GM12872 (cell line): ENCODE results near the gene HAUS5.

ENCODE experiments used
- TF ChIP-seq, protein P1 (sequence below): IDR thresholded peaks from 3 replicates; pipeline ENCODE4 v1.5.1; 2011; ENCODE audit warnings: low read depth, mild to moderate bottlenecking, low read length, moderate library complexity; ENCODE audit not compliant: insufficient read depth

HAUS5 gene

DNA sequence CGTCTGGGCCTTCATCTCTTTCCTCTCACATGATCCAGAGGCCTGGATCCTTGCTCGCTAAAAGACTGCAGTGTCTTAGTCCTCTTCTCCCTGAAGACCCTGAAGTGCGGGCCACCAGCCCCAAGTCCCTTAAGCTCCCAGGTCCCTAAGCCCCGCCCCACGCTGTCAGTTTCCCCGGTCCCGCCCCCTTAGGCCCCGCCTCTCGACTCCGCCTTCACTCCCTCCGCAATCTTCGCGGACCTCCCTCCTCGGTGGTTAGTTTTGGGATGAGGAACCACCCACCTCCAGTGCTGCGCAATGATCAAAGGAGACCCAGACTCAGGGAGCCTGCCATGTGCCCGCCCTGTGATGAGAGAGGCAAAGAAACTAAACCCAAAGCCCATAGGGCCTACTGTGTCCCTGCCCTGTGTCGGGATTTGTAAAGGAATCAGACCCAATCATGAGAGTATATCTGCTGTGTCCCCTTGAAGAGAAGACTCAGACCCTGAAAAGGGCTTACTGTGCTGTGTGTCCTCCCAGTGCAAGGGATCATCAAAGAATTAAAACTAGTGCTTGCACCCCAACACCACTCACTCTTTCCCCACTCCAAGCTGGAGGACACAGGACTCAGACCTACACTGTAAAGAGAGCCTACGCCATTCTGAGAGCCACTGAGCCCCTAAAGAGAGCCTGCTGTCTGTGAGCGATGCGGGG lies 32.6 kb downstream of the HAUS5 start:
- TF ChIP-seq, protein P1, sequence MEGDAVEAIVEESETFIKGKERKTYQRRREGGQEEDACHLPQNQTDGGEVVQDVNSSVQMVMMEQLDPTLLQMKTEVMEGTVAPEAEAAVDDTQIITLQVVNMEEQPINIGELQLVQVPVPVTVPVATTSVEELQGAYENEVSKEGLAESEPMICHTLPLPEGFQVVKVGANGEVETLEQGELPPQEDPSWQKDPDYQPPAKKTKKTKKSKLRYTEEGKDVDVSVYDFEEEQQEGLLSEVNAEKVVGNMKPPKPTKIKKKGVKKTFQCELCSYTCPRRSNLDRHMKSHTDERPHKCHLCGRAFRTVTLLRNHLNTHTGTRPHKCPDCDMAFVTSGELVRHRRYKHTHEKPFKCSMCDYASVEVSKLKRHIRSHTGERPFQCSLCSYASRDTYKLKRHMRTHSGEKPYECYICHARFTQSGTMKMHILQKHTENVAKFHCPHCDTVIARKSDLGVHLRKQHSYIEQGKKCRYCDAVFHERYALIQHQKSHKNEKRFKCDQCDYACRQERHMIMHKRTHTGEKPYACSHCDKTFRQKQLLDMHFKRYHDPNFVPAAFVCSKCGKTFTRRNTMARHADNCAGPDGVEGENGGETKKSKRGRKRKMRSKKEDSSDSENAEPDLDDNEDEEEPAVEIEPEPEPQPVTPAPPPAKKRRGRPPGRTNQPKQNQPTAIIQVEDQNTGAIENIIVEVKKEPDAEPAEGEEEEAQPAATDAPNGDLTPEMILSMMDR, result no peak

DNA sequence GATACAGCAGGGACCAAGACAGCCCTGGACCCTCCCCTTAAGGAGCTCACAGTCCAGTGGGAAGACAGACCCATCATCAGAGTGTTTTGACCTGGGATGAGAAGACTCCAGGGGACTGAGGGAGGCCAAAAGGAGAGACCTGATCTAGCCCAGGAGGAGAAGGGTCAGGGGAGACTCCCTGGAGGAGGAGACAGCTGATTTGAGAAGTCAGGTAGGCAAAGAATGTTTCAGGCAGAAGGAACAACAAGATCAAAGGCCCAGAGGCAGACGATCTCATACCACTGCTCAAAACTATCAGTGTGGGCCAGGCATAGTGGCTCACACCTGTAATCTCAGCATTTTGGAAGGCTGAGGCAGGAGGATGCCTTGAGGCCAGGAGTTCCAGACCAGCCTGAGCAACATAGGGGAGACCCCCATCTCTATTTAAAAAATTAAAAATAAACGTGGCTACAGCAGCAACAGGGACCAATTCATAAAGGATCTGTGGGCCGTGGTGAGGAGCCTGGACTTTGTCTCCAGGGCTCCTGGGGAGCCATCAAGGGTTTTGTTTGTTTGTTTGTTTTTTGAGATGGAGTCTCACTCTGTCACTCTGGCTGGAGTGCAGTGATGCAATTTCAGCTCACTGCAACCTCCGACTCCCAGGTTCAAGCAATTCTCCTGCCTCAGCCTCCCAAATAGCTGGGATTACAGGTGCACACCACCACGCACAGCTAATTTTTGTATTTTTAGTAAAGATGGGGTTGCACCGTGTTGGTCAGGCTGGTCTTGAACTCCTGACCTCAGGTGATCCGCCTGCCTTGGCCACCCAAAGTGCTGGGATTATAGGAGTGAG lies 33.4 kb downstream of the HAUS5 start:
- TF ChIP-seq, protein P1, result no peak

DNA sequence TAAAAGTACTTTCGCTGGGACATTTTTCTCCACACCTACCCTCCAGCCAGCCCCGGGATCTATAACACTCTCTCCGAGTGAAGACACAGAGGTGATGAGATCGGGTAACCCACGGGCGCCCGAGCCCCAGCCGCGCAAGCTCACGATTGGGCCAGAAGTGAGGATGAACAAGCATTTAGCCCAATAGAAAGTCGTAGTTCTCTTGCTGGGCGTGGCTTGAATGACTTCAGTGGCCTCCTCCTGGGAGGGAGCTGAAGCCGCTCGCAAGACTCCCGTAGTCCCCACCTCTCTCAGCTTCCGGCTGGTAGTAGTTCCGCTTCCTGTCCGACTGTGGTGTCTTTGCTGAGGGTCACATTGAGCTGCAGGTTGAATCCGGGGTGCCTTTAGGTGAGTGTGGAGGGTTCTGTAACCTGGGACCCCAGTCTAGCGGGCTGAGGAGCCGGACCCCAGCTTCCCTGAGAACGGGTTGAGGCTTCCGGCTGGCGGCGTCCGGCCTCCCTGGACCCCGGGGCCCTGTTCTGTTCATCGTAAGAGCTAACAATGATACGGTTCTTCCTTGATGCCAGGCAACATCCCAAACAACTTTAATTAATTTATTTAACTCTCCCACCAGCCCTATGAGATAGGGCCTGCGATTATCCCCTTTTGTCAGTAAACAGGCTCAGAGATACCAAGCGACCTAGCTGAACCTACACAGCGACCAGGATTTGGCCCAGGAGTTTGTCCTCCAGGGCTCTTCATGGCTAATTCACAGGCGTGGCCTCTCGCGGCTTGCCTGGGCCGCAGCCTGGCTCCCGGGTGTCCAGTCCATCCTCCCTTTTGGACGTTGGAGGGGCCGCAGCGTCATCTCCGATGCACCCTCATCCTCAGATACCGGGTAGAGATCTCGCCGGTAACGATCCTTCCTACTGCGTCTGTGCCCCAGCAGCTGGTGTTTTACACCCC lies 35.8 kb downstream of the HAUS5 start, which contains the start of gene COX6B1:
Gene COX6B1 (plus strand): TSS at position 307 of the 945 bp plus-strand sequence. CDS start 2,921 bp downstream, outside the sequence.
- TF ChIP-seq, protein P1, result no peak

DNA sequence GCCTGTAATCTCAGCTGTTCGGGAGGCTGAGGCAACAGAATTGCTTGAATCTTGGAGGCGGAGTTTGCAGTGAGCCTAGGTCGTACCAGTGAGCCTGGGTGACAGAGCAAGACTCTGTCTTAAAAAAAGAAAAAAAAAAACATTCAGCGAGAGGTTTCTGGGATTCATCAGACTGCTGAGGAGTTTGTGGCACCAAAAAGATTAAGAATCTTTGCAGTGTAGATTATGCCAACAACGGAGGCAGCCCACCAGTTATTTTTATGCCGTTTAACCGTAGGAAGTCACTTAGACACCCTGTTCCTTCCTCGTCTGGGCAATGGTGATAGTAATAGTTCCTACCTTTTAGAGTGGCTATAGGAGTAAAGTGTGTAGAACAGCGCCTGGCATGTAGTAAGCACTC lies 38.0 kb downstream of the HAUS5 start:
- TF ChIP-seq, protein P1, result no peak

DNA sequence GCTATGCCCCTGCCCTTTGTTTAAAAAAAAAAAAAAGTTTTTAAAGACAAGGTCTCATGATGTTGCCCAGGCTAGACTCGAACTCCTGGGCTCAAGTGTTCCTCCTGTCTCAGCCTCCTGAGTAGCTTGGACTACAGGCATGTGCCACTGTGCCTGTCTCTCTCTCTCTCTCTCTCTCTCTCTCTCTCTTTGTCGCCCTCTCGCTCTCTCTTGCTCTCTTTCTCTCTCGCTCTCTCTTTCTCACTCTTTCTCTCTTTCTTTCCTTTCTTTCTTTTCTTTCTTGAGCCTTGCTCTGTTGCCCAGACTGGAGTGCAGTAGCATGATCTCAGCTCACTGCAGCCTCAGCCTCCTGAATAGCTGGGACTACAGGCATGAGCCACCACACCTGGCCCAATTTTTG lies 43.1 kb downstream of the HAUS5 start:
- TF ChIP-seq, protein P1, result no peak

DNA sequence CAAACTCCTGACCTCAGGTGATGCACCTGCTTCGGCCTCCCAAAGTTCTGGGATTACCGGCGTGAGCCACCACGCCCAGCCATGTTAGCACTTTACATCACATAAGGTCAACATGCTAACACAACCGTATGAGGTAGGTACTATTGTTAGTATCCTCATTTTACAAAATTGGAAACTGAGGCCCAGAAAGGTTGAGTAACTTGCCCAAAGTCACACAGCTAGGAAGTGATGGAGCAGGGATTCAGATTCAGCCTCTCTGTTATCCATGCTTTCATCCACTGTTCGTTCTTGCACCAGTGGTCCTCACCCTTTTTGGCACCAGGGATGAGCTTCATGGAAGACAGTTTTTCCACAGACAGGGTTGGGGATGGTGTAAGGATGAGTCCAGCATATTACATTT lies 44.2 kb downstream of the HAUS5 start:
- TF ChIP-seq, protein P1, result no peak
